Activated CD8-positive, alpha-beta memory T cell treated with anti-CD3 and anti-CD28 coated beads for 1 hour (primary cell): Measurements from ENCODE around the gene PCBP4.
"Not testable (repeated sequence)": the region's sequence is repeated elsewhere in the genome, so short reads cannot be mapped to it uniquely, and the experiment has no call there.

Source experiments
- DNase-seq, 2 donors: peaks; one replicate each; pipeline ENCODE4 v3.0.0-alpha.2; 2020; ENCODE audit warnings: low read depth in 1 of 2; ENCODE audit errors: extremely low read depth in 1 of 2

The PCBP4 gene

GRCh38 chr3:51928981-51929380, 38.3 kb downstream of the PCBP4 start:
- DNase-seq: not testable (repeated sequence)

GRCh38 chr3:51928438-51928837, 38.8 kb downstream of the PCBP4 start:
- no peak for DNase-seq

DNA sequence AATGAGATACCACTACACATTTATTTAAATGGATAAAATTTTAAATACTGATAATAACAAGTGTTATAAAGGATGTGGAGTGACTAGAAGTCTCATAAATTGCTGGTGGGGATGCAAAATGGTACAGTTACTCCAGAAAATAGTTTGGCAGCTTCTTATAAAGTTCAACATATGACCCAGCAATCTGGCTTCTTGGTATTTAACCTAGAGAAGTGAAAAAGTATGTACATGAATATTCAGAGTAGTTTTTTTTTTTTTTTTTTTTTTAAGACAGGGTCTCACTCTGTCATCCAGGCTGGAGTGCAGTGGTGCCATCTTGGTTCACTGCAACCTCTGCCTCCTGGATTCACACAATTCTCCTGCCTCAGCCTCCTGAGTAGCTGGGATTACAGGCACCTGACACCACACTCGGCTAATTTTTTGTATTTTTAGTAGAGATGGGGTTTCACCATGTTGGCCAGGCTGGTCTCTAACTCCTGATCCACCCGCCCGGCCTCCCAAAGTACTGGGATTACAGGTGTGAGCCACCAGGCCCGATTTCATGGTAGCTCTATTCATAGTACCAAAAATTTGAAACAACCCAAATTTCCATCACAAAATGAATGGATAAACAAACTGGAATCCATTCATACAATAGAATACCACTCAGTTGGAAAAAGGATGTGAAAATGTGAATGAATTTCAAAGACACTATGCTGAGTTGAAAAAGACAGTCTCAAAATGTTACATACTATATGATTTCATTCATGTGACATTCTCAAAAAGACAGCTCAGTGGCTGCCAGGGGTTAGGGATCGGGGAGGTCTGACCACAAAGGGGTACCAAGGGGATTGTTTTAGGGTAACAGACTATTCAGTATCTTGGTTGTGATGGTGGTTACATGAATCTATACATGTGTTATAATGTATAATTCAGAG, 39.9 kb downstream of the PCBP4 start:
- DNase-seq: no peak

DNA sequence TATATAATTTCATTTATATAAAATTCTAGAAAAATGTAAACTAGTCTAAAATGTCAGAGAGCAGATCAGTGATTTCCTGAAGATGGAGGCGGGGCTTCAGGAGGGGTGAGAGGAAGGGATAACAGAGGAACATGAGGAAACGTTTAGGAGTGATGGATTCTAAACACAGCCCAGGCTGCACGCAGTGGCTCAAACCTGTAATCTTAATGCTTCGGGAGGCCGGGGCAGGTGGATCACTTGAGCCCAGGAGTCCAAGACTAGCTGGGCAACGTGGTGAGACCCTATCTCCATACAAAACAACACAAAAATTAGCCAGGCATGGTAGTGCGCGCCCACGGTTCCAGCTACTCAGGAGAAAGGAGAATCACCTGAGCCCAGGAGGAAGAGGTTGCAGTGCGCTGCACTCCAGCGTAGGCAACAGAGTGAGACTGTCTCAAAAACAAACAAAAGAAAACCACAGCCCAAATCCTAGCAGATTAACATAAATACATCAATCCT, 46.1 kb downstream of the PCBP4 start:
- no peak for DNase-seq

- DNase-seq: no peak
Measured at GRCh38 chr3:51916418-51916817, 50.8 kb downstream of the PCBP4 start.

- DNase-seq: no peak
Measured at GRCh38 chr3:51908026-51908425, 59.2 kb downstream of the PCBP4 start.
